ENCODE data around the gene JAK1.
"Not testable (repeated sequence)": the region's sequence is repeated elsewhere in the genome, so short reads cannot be mapped to it uniquely, and the experiment has no call there.

The JAK1 gene

GRCh38 chr1:65002156-65002507 lies 35.8 kb upstream of the JAK1 start:
- no CpG with 5 or more reads among the region's 12 CpGs for WGBS (ENCODE audit: extremely low coverage, insufficient coverage, insufficient read length)

DNA sequence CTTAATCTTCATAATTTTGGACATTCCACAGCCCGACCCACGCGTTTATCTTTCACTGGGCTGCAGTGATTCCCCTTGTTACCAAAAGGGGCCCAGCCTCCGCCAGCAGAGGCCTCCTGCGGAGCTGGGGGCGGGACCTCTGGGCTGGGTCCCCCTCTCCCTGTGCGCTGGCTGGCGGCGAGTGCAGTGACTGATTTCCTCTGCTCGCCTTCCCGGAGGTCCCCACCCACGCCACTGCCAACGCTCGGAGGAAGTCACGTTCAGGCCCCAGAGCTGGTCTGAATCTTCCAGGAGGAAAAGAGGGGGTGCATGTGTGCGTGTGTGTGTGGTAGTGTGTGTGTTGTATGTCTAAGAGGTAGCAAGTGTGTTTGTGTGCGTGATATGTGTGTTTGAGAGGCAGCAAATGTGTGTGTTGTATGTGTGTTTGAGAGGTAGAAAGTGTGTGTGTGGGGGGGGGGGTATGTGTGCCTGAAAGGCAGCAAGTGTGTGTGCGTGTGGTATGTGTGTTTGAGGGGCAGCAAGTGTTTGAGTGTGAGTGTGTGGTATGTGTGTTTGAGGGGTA lies 35.0 kb upstream of the JAK1 start:
- Histone ChIP-seq H2AFZ (ENCODE audit: insufficient read depth, low read length, poor library complexity) (no peak overlapping the region), H3K79me1 (ENCODE audit: low read length) (peaks cover 5% of the 10 kb centered on the region), H3K4me1 (ENCODE audit: control insufficient read depth in 1 of 2, insufficient read depth in 2 of 2, low read length in 2 of 2) (peaks cover 4 to 8% of the 10 kb centered on the region in 2 experiments), H3K27me3 (ENCODE audit: insufficient read depth, low read length) (no peaks in the 10 kb centered on the region), H3K23ac (ENCODE audit: low read length) (no peak overlapping the region), H3K4me2 (ENCODE audit: low read length) (no peak overlapping the region), H3K36me3 (ENCODE audit: control insufficient read depth in 1 of 2, insufficient read depth in 2 of 2, low read length in 2 of 2) (no peaks in the 10 kb centered on the region), H3K9me3 (ENCODE audit: insufficient read depth, low read depth, low read length) (peaks cover 4% of the 10 kb centered on the region), H3K9ac (ENCODE audit: low read length) (no peak overlapping the region), H2AK5ac (ENCODE audit: low read length) (peak overlapping the region; percentile 32), H2BK5ac (ENCODE audit: low read depth, low read length, poor library complexity) (no peak overlapping the region), H2BK120ac (ENCODE audit: insufficient read depth, low read length, poor library complexity) (no peak overlapping the region), H3K79me2 (ENCODE audit: control insufficient read depth, insufficient read depth, low read length, poor library complexity) (peaks cover 2% of the 10 kb centered on the region), H3K14ac (ENCODE audit: low read length) (peak overlapping the region; percentile 21), H2BK12ac (ENCODE audit: low read length) (peak overlapping the region; percentile 42), H3K27ac (ENCODE audit: low read depth, low read length) (no peak overlapping the region), H4K91ac (ENCODE audit: low read depth, low read length) (no peak overlapping the region), H3K18ac (ENCODE audit: low read length) (no peak overlapping the region), H3K4ac (ENCODE audit: low read depth, low read length) (no peak overlapping the region), H3K4me3 (ENCODE audit: low read depth, low read length) (no peak overlapping the region), H4K8ac (ENCODE audit: low read depth, low read length) (no peak overlapping the region), H4K12ac (ENCODE audit: low read depth, low read length) (no peak overlapping the region)
- peak; percentile 45 to 49 for DNase-seq
- WGBS (ENCODE audit: extremely low coverage, insufficient coverage, insufficient read length), result 100% methylated on average over 1 of the region's 18 CpGs

More at GRCh38 chr1:65002156-65002507, 35.8 kb upstream of the JAK1 start:
- Histone ChIP-seq H3K9ac (ENCODE audit: low read length) (no peak overlapping the region), H3K4me2 (ENCODE audit: low read length) (peak overlapping the region; percentile 93), H3K14ac (ENCODE audit: low read length) (no peak overlapping the region), H2AFZ (ENCODE audit: insufficient read depth, low read length, poor library complexity) (peak overlapping the region; percentile 84), H4K12ac (ENCODE audit: low read depth, low read length) (no peak overlapping the region), H3K79me1 (ENCODE audit: low read length) (peaks cover 5% of the 10 kb centered on the region), H3K79me2 (ENCODE audit: control insufficient read depth, insufficient read depth, low read length, poor library complexity) (peaks cover 2% of the 10 kb centered on the region), H3K23ac (ENCODE audit: low read length) (no peak overlapping the region), H3K18ac (ENCODE audit: low read length) (no peak overlapping the region), H3K9me3 (ENCODE audit: insufficient read depth, low read depth, low read length) (peaks cover 4% of the 10 kb centered on the region), H4K8ac (ENCODE audit: low read depth, low read length) (no peak overlapping the region), H2BK120ac (ENCODE audit: insufficient read depth, low read length, poor library complexity) (no peak overlapping the region), H2AK5ac (ENCODE audit: low read length) (no peak overlapping the region), H3K36me3 (ENCODE audit: control insufficient read depth in 1 of 2, insufficient read depth in 2 of 2, low read length in 2 of 2) (no peaks in the 10 kb centered on the region), H3K4me3 (ENCODE audit: low read depth, low read length) (no peak overlapping the region), H2BK5ac (ENCODE audit: low read depth, low read length, poor library complexity) (no peak overlapping the region), H3K27me3 (ENCODE audit: insufficient read depth, low read length) (no peaks in the 10 kb centered on the region), H3K4ac (ENCODE audit: low read depth, low read length) (no peak overlapping the region), H3K4me1 (ENCODE audit: control insufficient read depth in 1 of 2, insufficient read depth in 2 of 2, low read length in 2 of 2) (peaks cover 4 to 8% of the 10 kb centered on the region in 2 experiments), H2BK12ac (ENCODE audit: low read length) (no peak overlapping the region), H4K91ac (ENCODE audit: low read depth, low read length) (peak overlapping the region; percentile 57), H3K27ac (ENCODE audit: low read depth, low read length) (no peak overlapping the region)
- no peak for DNase-seq

DNA sequence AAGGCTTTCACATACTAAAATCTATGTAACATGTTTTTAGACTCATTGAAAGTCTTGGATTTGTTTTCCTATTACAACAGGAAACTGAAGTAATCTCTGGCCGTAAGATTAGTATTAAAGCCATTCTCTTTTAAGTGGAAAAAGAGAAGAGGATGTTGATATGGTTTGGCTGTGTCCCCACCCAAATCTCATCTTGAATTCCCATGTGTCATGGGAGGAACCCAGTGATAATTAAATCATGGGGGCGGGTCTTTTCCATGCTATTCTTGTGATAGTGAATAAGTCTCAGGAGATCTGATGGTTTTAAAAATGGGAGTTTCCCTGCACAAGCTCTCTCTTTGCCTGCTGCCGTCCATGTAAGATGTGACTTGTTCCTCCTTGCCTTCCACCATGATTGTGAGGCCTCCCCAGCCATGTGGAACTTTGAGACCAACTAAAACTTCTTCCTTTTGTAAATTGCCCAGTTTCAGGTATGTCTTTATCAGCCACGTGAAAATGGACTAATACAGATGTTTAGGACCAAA lies 32.1 kb upstream of the JAK1 start:
- not testable (repeated sequence) for H2BK12ac ChIP-seq (ENCODE audit: low read length); H2BK5ac ChIP-seq (ENCODE audit: low read depth, low read length, poor library complexity); H3K9me3 ChIP-seq (ENCODE audit: insufficient read depth, low read depth, low read length); H3K36me3 ChIP-seq (ENCODE audit: control insufficient read depth in 1 of 2, insufficient read depth in 2 of 2, low read length in 2 of 2); H3K14ac ChIP-seq (ENCODE audit: low read length); H3K27me3 ChIP-seq (ENCODE audit: insufficient read depth, low read length); H2AFZ ChIP-seq (ENCODE audit: insufficient read depth, low read length, poor library complexity); DNase-seq; H3K4me3 ChIP-seq (ENCODE audit: low read depth, low read length); H3K18ac ChIP-seq (ENCODE audit: low read length); H3K79me2 ChIP-seq (ENCODE audit: control insufficient read depth, insufficient read depth, low read length, poor library complexity); H3K4ac ChIP-seq (ENCODE audit: low read depth, low read length); H3K23ac ChIP-seq (ENCODE audit: low read length); H4K8ac ChIP-seq (ENCODE audit: low read depth, low read length); H4K91ac ChIP-seq (ENCODE audit: low read depth, low read length); H3K9ac ChIP-seq (ENCODE audit: low read length); H2AK5ac ChIP-seq (ENCODE audit: low read length); H4K12ac ChIP-seq (ENCODE audit: low read depth, low read length); H3K4me2 ChIP-seq (ENCODE audit: low read length); H3K27ac ChIP-seq (ENCODE audit: low read depth, low read length); H3K4me1 ChIP-seq (ENCODE audit: control insufficient read depth in 1 of 2, insufficient read depth in 2 of 2, low read length in 2 of 2); H3K79me1 ChIP-seq (ENCODE audit: low read length); H2BK120ac ChIP-seq (ENCODE audit: insufficient read depth, low read length, poor library complexity)
- no CpG with 5 or more reads among the region's 4 CpGs for WGBS (ENCODE audit: extremely low coverage, insufficient coverage, insufficient read length)

GRCh38 chr1:64996541-64997257 lies 30.4 kb upstream of the JAK1 start:
- H3K9me3 ChIP-seq (ENCODE audit: insufficient read depth, low read depth, low read length), result peaks cover 4% of the 10 kb centered on the region
- no peak overlapping the region for H3K4me3 ChIP-seq (ENCODE audit: low read depth, low read length)
- no peak overlapping the region for H4K12ac ChIP-seq (ENCODE audit: low read depth, low read length)
- H2BK12ac ChIP-seq (ENCODE audit: low read length), result no peak overlapping the region
- H3K4ac ChIP-seq (ENCODE audit: low read depth, low read length), result no peak overlapping the region
- H4K8ac ChIP-seq (ENCODE audit: low read depth, low read length), result no peak overlapping the region
- H3K4me2 ChIP-seq (ENCODE audit: low read length), result no peak overlapping the region
- no peak overlapping the region for H3K23ac ChIP-seq (ENCODE audit: low read length)
- no peak overlapping the region for H2AFZ ChIP-seq (ENCODE audit: insufficient read depth, low read length, poor library complexity)
- no peak overlapping the region for H2BK5ac ChIP-seq (ENCODE audit: low read depth, low read length, poor library complexity)
- no peak overlapping the region for H4K91ac ChIP-seq (ENCODE audit: low read depth, low read length)
- H3K14ac ChIP-seq (ENCODE audit: low read length), result no peak overlapping the region
- no peaks in the 10 kb centered on the region for H3K27me3 ChIP-seq (ENCODE audit: insufficient read depth, low read length)
- no peak overlapping the region for H2AK5ac ChIP-seq (ENCODE audit: low read length)
- no CpG with 5 or more reads among the region's 6 CpGs for WGBS (ENCODE audit: extremely low coverage, insufficient coverage, insufficient read length)
- no peak overlapping the region for H3K18ac ChIP-seq (ENCODE audit: low read length)
- H3K36me3 ChIP-seq (ENCODE audit: control insufficient read depth in 1 of 2, insufficient read depth in 2 of 2, low read length in 2 of 2), result no peaks in the 10 kb centered on the region
- no peak overlapping the region for H3K9ac ChIP-seq (ENCODE audit: low read length)
- H2BK120ac ChIP-seq (ENCODE audit: insufficient read depth, low read length, poor library complexity), result no peak overlapping the region
- DNase-seq, result no peak
- H3K79me2 ChIP-seq (ENCODE audit: control insufficient read depth, insufficient read depth, low read length, poor library complexity), result no peaks in the 10 kb centered on the region
- H3K79me1 ChIP-seq (ENCODE audit: low read length), result no peaks in the 10 kb centered on the region
- H3K4me1 ChIP-seq (ENCODE audit: control insufficient read depth in 1 of 2, insufficient read depth in 2 of 2, low read length in 2 of 2), result peaks cover 0 to 4% of the 10 kb centered on the region in 2 experiments
- no peak overlapping the region for H3K27ac ChIP-seq (ENCODE audit: low read depth, low read length)

All from trophoblast cell (in vitro differentiated cells and primary cell).